Prostate gland (tissue), 2 donors: ENCODE measurements around the gene ZNF831.

Experiments used
- POLR2A ChIP-seq: fragments of 450-650 bp; IDR thresholded peaks from one replicate; pipeline ENCODE4 v1.6.1; 2016; ENCODE audit warnings: antibody characterized with exemption, mild to moderate bottlenecking
- POLR2AphosphoS5 ChIP-seq: sonication (generic); formaldehyde crosslinking; IDR thresholded peaks from one replicate; pipeline ENCODE4 v1.6.1; 2017; ENCODE audit warnings: antibody characterized with exemption
- TF ChIP-seq, protein P1 (sequence below), 4 experiments: fragments of 200-600 bp in 2 of 4; fragments of 450-650 bp in 2 of 4; sonication (generic) in 2 of 4; IDR thresholded peaks; 1 replicate in 3 of 4; 2 replicates in 1 of 4; pipeline ENCODE4 v1.5.1; 2016 to 2019; ENCODE audit warnings: antibody characterized with exemption in 4 of 4, mild to moderate bottlenecking in 2 of 4, moderate library complexity in 2 of 4

GRCh38 chr20:59299945-59300332, 136.3 kb downstream of the ZNF831 start:
- TF ChIP-seq, protein P1, sequence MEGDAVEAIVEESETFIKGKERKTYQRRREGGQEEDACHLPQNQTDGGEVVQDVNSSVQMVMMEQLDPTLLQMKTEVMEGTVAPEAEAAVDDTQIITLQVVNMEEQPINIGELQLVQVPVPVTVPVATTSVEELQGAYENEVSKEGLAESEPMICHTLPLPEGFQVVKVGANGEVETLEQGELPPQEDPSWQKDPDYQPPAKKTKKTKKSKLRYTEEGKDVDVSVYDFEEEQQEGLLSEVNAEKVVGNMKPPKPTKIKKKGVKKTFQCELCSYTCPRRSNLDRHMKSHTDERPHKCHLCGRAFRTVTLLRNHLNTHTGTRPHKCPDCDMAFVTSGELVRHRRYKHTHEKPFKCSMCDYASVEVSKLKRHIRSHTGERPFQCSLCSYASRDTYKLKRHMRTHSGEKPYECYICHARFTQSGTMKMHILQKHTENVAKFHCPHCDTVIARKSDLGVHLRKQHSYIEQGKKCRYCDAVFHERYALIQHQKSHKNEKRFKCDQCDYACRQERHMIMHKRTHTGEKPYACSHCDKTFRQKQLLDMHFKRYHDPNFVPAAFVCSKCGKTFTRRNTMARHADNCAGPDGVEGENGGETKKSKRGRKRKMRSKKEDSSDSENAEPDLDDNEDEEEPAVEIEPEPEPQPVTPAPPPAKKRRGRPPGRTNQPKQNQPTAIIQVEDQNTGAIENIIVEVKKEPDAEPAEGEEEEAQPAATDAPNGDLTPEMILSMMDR (IDR thresholded peaks at IDR 0.05), result no peak
- TF ChIP-seq POLR2AphosphoS5, result peak; percentile 33
- no peak for TF ChIP-seq POLR2A
